Esophagus squamous epithelium (tissue), 5 donors: Measurements from ENCODE around the gene SCGB2B2. TPM values are rescaled to one million over a fixed set of nuclear protein-coding genes. Genes with fewer than 3 reads are reported as not detected.

Experiments used
- DNase-seq: peaks from one replicate; lab custom pipeline; 2025; lab: John Stamatoyannopoulos, UW
- H3K27ac ChIP-seq, 4 donors: fragments of 200-600 bp; sonication (generic); one replicate each; pipeline ENCODE4 v1.5.1; 2016 to 2019; ENCODE audit warnings: mild to moderate bottlenecking in 1 of 4
- H3K27me3 ChIP-seq, 4 donors: fragments of 200-600 bp; sonication (generic); 1 replicate in 3 of 4; 2 replicates in 1 of 4; pipeline versions ENCODE4 v1.5.1 to v1.6.0; 2017 to 2021; ENCODE audit warnings: antibody characterized with exemption in 1 of 4
- H3K36me3 ChIP-seq, 3 donors: fragments of 200-600 bp; sonication (generic); one replicate each; pipeline ENCODE4 v1.5.1; 2016 to 2019
- H3K4me1 ChIP-seq, 3 donors: fragments of 200-600 bp; sonication (generic); one replicate each; pipeline ENCODE4 v1.5.1; 2017 to 2019
- H3K4me3 ChIP-seq, 4 donors: fragments of 200-600 bp; sonication (generic); 1 replicate in 3 of 4; 2 replicates in 1 of 4; pipeline ENCODE4 v1.5.1; 2016 to 2019; ENCODE audit warnings: mild to moderate bottlenecking in 2 of 4, moderate library complexity in 1 of 4
- H3K9me3 ChIP-seq, 3 donors: fragments of 200-600 bp; sonication (generic); one replicate each; pipeline ENCODE4 v1.5.1; 2016 to 2019
- CTCF ChIP-seq, 6 experiments: fragments of 450-650 bp in 4 of 6; fragments of 200-600 bp in 2 of 6; sonication (generic) in 2 of 6; IDR thresholded peaks; one replicate each; pipeline ENCODE4 v1.5.1; 2016 to 2019; ENCODE audit warnings: antibody characterized with exemption in 6 of 6, mild to moderate bottlenecking in 4 of 6, moderate library complexity in 4 of 6
- POLR2A ChIP-seq, 4 donors: fragments of 450-650 bp; IDR thresholded peaks; one replicate each; pipeline ENCODE4 v1.6.1; 2017; ENCODE audit warnings: antibody characterized with exemption in 4 of 4, mild to moderate bottlenecking in 4 of 4, moderate library complexity in 3 of 4
- WGBS, 2 donors: methylation state at CpG; one replicate each; pipeline ENCODE4 v1.1.5; 2018; 5-methylcytosine and 5-hydroxymethylcytosine counted together
- intact Hi-C: fragments of 100-400 bp; cut with DNase I; formaldehyde crosslinking; loops from one replicate; pipeline ENCODE4 v1.15.0; 2022
- total RNA-seq, 4 donors: library from RNA; depleted of rRNA; stranded (reverse); fragments of >200 nt; gene quantifications; one replicate each; pipeline ENCODE4 v1.1.0, GENCODE V29; 2016
- donor health status: DM: yes; HTN: yes; CAD: no.

SCGB2B2 gene
- total RNA-seq, 4 donors from 2014 or later = 0.48 to 0.57 TPM; not detected in 2

GRCh38 chr19:34649886-34650543 is 26.9 kb downstream of the SCGB2B2 start:
- no peaks in the 10 kb centered on the region for H3K4me1 ChIP-seq
- H3K4me3 ChIP-seq = no peak overlapping the region
- no peak for DNase-seq
- TF ChIP-seq CTCF (IDR thresholded peaks at IDR 0.05) = no peak
- TF ChIP-seq POLR2A (IDR thresholded peaks at IDR 0.05) = no peak
- WGBS, 2 donors = 76 to 86% methylated on average over 8 to 9 of the region's 9 CpGs
- H3K27ac ChIP-seq = no peak overlapping the region
- intact Hi-C loops = no loop called here
- peaks cover 0 to 7% (median 7%) of the 10 kb centered on the region in 3 donors for H3K9me3 ChIP-seq
- no peaks in the 10 kb centered on the region for H3K27me3 ChIP-seq
- H3K36me3 ChIP-seq = no peaks in the 10 kb centered on the region

- no peak overlapping the region for H3K27ac ChIP-seq
- no peak overlapping the region for H3K4me3 ChIP-seq
- H3K9me3 ChIP-seq = no peaks in the 10 kb centered on the region
- H3K4me1 ChIP-seq = no peaks in the 10 kb centered on the region
- WGBS, 2 donors = 53% methylated on average over 4 of the region's 5 CpGs; no CpG with 5 or more reads in 1 of the 2 donors
- TF ChIP-seq POLR2A (IDR thresholded peaks at IDR 0.05) (no peak), CTCF (IDR thresholded peaks at IDR 0.05) (no peak)
- H3K36me3 ChIP-seq = no peaks in the 10 kb centered on the region
- no peaks in the 10 kb centered on the region for H3K27me3 ChIP-seq
- intact Hi-C loops = no loop called here
- DNase-seq = no peak
Observed at GRCh38 chr19:34645551-34645950, 31.4 kb downstream of the SCGB2B2 start.

- no peak overlapping the region for H3K27ac ChIP-seq
- no peaks in the 10 kb centered on the region for H3K4me1 ChIP-seq
- TF ChIP-seq CTCF (IDR thresholded peaks at IDR 0.05) = no peak
- TF ChIP-seq POLR2A (IDR thresholded peaks at IDR 0.05) = no peak
- no peaks in the 10 kb centered on the region for H3K27me3 ChIP-seq
- intact Hi-C loops = loop anchor here (5.0 kb wide), 1 partner anchor 67 kb away; no protein-coding TSS in a partner anchor
- H3K4me3 ChIP-seq = no peak overlapping the region
- no peak for DNase-seq
- no peaks in the 10 kb centered on the region for H3K36me3 ChIP-seq
- H3K9me3 ChIP-seq = no peaks in the 10 kb centered on the region
- WGBS, 2 donors = 63 to 67% methylated on average over 3 to 9 of the region's 10 CpGs
Observed at GRCh38 chr19:34644991-34645461, 31.9 kb downstream of the SCGB2B2 start.

GRCh38 chr19:34642241-34642640 is 34.7 kb downstream of the SCGB2B2 start:
- DNase-seq = no peak
- no peak overlapping the region for H3K4me3 ChIP-seq
- H3K36me3 ChIP-seq = no peaks in the 10 kb centered on the region
- no peak for TF ChIP-seq CTCF (IDR thresholded peaks at IDR 0.05)
- TF ChIP-seq POLR2A (IDR thresholded peaks at IDR 0.05) = no peak
- 70 to 80% methylated on average over 3 to 4 of the region's 4 CpGs for WGBS, 2 donors
- intact Hi-C loops = loop anchor here (5.0 kb wide), 1 partner anchor 70 kb away; no protein-coding TSS in a partner anchor
- H3K27me3 ChIP-seq = no peaks in the 10 kb centered on the region
- no peak overlapping the region for H3K27ac ChIP-seq
- H3K9me3 ChIP-seq = no peaks in the 10 kb centered on the region
- H3K4me1 ChIP-seq = no peaks in the 10 kb centered on the region

GRCh38 chr19:34639491-34640085 is 37.4 kb downstream of the SCGB2B2 start:
- no peak overlapping the region for H3K4me3 ChIP-seq
- no peak for DNase-seq
- WGBS, 2 donors = 20 to 23% methylated on average over 4 of the region's 4 CpGs
- no peaks in the 10 kb centered on the region for H3K27me3 ChIP-seq
- peaks cover 0 to 13% (median 11%) of the 10 kb centered on the region in 3 donors for H3K9me3 ChIP-seq
- TF ChIP-seq CTCF (IDR thresholded peaks at IDR 0.05) (peak; percentile 58 to 75 (median 66)), POLR2A (IDR thresholded peaks at IDR 0.05) (no peak)
- H3K36me3 ChIP-seq = no peaks in the 10 kb centered on the region
- no peak overlapping the region for H3K27ac ChIP-seq
- H3K4me1 ChIP-seq = no peaks in the 10 kb centered on the region
- intact Hi-C loops = loop anchor here (5.0 kb wide), 1 partner anchor 73 kb away; no protein-coding TSS in a partner anchor
